HUES48 (cell line): ENCODE measurements around the gene RPH3AL.

Experiments used
- H3K27ac ChIP-seq: one replicate; pipeline ENCODE4 v1.7.0; 2013; ENCODE audit warnings: low read depth, low read length, inconsistent platforms
- H3K27me3 ChIP-seq: 2 replicates; pipeline ENCODE4 v1.6.1; 2013; ENCODE audit warnings: mild to moderate bottlenecking, low read length; ENCODE audit not compliant: control insufficient read depth, insufficient read depth
- H3K36me3 ChIP-seq: 2 replicates; pipeline ENCODE4 v1.6.1; 2013; ENCODE audit warnings: low read length; ENCODE audit not compliant: control insufficient read depth, insufficient read depth
- H3K4me1 ChIP-seq: 2 replicates; pipeline ENCODE4 v1.6.1; 2013; ENCODE audit warnings: mild to moderate bottlenecking, low read length; ENCODE audit not compliant: control insufficient read depth, insufficient read depth
- H3K4me3 ChIP-seq: 2 replicates; pipeline ENCODE4 v1.5.1; 2013; ENCODE audit warnings: mild to moderate bottlenecking, low read depth, low read length
- H3K9ac ChIP-seq: 2 replicates; pipeline ENCODE4 v1.6.1; 2013; ENCODE audit warnings: mild to moderate bottlenecking, low read depth, low read length, moderate library complexity
- H3K9me3 ChIP-seq: 2 replicates; pipeline ENCODE4 v1.6.1; 2013; ENCODE audit warnings: low read length; ENCODE audit not compliant: control insufficient read depth, insufficient read depth

The RPH3AL gene

GRCh38 chr17:292531-293382 is 59.9 kb downstream of the RPH3AL start:
- H3K9me3 ChIP-seq, result no peaks in the 10 kb centered on the region
- no peak overlapping the region for H3K9ac ChIP-seq
- no peaks in the 10 kb centered on the region for H3K4me1 ChIP-seq
- no peaks in the 10 kb centered on the region for H3K36me3 ChIP-seq
- H3K27ac ChIP-seq, result no peak overlapping the region
- H3K4me3 ChIP-seq, result no peak overlapping the region
- no peaks in the 10 kb centered on the region for H3K27me3 ChIP-seq

GRCh38 chr17:292016-292415 is 60.6 kb downstream of the RPH3AL start:
- Histone ChIP-seq H3K36me3 (no peaks in the 10 kb centered on the region), H3K4me3 (no peak overlapping the region), H3K9me3 (no peaks in the 10 kb centered on the region), H3K9ac (no peak overlapping the region), H3K27ac (no peak overlapping the region), H3K27me3 (no peaks in the 10 kb centered on the region), H3K4me1 (no peaks in the 10 kb centered on the region)

DNA sequence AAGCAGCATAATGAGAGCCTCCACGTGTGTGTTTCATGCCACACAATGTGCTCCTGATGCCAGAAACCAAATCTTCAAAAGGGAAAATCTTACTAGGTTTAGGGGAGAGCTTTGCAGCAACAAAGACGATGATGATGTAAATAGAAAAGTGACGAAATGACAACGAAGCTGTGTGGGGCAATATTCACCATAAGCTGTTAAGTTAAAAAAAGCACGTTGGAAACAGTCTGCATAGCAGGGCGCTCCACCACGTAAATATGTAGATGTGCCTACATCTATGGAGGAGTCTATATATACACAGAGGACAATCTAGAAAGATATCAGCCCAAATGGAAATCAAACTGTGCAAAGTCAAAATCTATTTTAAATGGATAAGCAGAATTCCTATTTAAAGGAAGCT is 61.0 kb downstream of the RPH3AL start:
- no peak overlapping the region for H3K27ac ChIP-seq
- H3K36me3 ChIP-seq, result no peaks in the 10 kb centered on the region
- H3K4me3 ChIP-seq, result no peak overlapping the region
- no peaks in the 10 kb centered on the region for H3K9me3 ChIP-seq
- H3K9ac ChIP-seq, result no peak overlapping the region
- no peaks in the 10 kb centered on the region for H3K4me1 ChIP-seq
- H3K27me3 ChIP-seq, result no peaks in the 10 kb centered on the region

DNA sequence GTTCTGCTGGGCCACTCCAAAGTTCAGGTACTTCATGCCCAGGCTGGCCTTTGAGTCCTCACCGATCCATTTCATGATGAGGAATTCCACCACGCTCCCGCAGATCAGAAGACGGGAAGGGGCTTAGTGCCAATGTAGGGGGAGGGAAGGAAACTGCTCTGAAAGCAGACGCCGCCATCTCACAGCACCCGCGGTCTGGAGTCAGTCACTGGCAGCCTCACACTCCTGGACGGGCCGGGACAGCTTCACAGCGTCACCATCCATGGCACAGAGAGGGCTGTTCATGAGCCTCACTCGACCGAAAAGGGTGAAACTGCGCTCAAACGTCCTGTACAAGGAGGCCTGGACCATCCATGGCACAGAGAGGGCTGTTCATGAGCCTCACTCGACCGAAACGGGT is 62.0 kb downstream of the RPH3AL start:
- Histone ChIP-seq H3K36me3 (no peaks in the 10 kb centered on the region), H3K27me3 (no peaks in the 10 kb centered on the region), H3K4me3 (no peak overlapping the region), H3K4me1 (no peaks in the 10 kb centered on the region), H3K27ac (no peak overlapping the region), H3K9me3 (no peaks in the 10 kb centered on the region), H3K9ac (no peak overlapping the region)

DNA sequence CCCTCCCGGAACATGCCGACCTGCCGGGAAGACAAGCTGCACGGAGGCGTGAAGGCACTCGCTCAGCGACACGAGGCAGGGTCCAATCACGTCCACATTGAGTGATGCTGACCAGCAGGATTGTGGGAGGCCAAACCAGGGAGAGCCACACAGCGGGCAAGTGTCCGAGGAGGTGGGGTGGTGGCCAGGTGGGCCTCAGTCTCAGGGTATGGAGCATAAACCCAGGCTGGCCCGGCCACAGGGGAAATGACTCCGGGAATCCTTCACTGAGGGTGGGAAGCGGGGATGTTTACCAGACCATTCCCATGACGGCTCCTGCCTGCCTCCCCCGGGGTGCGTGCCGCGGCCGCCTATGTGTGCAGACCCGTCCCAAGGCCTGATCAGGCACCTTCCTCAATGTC is 62.5 kb downstream of the RPH3AL start:
- Histone ChIP-seq H3K9ac (no peak overlapping the region), H3K9me3 (no peaks in the 10 kb centered on the region), H3K27me3 (no peaks in the 10 kb centered on the region), H3K27ac (no peak overlapping the region), H3K36me3 (no peaks in the 10 kb centered on the region), H3K4me1 (no peaks in the 10 kb centered on the region), H3K4me3 (no peak overlapping the region)

DNA sequence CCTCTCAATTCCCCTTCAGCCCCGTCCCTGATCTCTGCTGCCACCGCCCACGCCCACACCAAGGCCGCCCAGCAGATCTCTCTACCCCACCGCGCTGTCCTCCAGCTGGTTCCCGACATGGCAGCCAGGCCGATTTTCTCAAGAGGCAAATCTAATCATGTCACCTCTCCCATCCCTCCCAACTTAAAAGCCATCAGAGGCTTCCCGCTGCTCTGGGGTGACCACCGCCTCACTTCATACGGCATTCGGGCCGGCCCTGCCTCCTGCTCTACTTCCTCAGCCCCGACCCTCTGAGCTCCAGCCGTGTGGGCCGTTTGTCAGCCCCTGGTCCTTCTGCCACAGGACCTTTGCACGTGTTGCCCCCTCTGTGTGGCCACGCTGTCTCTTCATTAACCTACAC is 63.2 kb downstream of the RPH3AL start:
- no peaks in the 10 kb centered on the region for H3K36me3 ChIP-seq
- no peaks in the 10 kb centered on the region for H3K9me3 ChIP-seq
- H3K4me3 ChIP-seq, result no peak overlapping the region
- H3K4me1 ChIP-seq, result no peaks in the 10 kb centered on the region
- H3K27ac ChIP-seq, result no peak overlapping the region
- H3K9ac ChIP-seq, result no peak overlapping the region
- no peaks in the 10 kb centered on the region for H3K27me3 ChIP-seq

DNA sequence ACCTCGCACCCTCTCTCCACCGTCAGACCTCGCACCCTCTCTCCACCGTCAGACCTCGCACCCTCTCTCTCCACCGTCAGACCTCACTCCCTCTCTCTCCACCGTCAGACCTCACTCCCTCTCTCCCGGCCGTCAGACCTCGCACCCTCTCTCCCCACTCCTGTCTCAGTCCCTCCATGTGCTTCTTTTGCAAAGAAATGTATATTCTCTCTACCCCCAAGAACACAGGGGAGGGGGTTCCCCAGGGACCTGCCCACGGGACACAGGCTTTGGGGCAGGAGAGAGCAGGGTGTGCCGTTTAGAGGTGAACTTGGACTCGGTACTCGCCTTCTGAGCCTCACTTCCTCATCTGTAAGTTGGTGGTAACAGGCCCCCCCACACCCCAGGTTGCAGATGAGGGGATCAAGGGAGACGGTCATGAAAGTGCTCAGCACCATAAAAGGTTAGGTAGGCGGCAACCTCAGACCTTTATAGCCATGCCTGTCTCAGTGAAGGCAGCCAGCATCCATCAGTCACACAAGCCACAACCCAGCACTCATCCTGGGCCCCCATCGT is 63.7 kb downstream of the RPH3AL start:
- H3K27ac ChIP-seq, result no peak overlapping the region
- no peaks in the 10 kb centered on the region for H3K27me3 ChIP-seq
- no peak overlapping the region for H3K9ac ChIP-seq
- no peak overlapping the region for H3K4me3 ChIP-seq
- no peaks in the 10 kb centered on the region for H3K9me3 ChIP-seq
- H3K36me3 ChIP-seq, result no peaks in the 10 kb centered on the region
- H3K4me1 ChIP-seq, result no peaks in the 10 kb centered on the region

GRCh38 chr17:286571-286970 is 66.0 kb downstream of the RPH3AL start:
- Histone ChIP-seq H3K9me3 (no peaks in the 10 kb centered on the region), H3K27ac (no peak overlapping the region), H3K27me3 (no peaks in the 10 kb centered on the region), H3K4me1 (no peaks in the 10 kb centered on the region), H3K4me3 (no peak overlapping the region), H3K36me3 (no peaks in the 10 kb centered on the region), H3K9ac (no peak overlapping the region)

- H3K4me1 ChIP-seq, result no peaks in the 10 kb centered on the region
- no peak overlapping the region for H3K4me3 ChIP-seq
- no peak overlapping the region for H3K9ac ChIP-seq
- no peaks in the 10 kb centered on the region for H3K9me3 ChIP-seq
- no peaks in the 10 kb centered on the region for H3K36me3 ChIP-seq
- H3K27ac ChIP-seq, result no peak overlapping the region
- no peaks in the 10 kb centered on the region for H3K27me3 ChIP-seq
Observed at GRCh38 chr17:285751-286422, 66.7 kb downstream of the RPH3AL start.

GRCh38 chr17:284676-285355 is 67.8 kb downstream of the RPH3AL start:
- Histone ChIP-seq H3K27me3 (no peaks in the 10 kb centered on the region), H3K4me1 (no peaks in the 10 kb centered on the region), H3K4me3 (no peak overlapping the region), H3K9ac (no peak overlapping the region), H3K36me3 (no peaks in the 10 kb centered on the region), H3K27ac (no peak overlapping the region), H3K9me3 (no peaks in the 10 kb centered on the region)
